Measurements from ENCODE around the gene PLA2G4E. TPM values are rescaled to one million over a fixed set of nuclear protein-coding genes. Genes with fewer than 3 reads are reported as not detected.
A peak's percentile ranks its signal among the peaks of the same experiment; 100 is the strongest.

Gene PLA2G4E
- total and polyA plus RNA-seq, 11 donors = 0.01 to 1.1 (median 0.05) TPM; not detected in 6

DNA sequence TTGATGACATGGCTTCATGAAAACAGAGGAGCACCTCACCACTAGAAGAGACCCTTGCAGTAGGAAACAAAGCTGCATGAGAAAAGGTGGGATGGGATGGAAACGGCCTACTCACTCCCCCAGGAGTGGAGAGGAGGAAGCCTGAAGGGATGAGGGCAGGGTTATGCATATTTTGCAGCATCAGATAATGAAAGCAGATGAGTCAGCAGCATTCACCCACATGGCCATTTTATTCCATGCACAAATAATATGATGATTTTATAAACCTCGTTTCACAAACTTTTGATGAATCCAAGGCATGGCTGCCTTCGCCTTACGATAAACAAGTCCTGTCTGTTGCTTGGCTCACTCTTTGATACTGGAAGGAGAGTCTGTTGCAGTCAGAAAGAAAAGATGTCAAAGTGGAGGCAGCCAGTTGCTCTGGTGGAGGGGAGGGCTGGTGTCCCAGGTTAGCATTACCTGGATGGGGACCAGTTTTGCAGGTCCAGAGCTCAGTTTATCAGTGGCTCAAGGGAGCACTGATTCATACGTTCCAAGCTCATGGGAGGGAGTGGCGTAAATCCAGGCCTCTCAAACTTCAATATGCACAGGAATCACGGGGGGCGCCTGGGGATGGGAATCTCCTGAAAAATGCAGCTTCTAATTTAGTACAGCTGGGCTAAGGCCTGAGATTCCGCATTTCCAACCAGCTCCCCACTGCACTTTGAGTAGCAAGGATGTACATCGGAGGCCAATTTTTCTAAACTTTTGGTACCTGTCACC, 39.3 kb downstream of the PLA2G4E start:
- Histone ChIP-seq H3K9me3 (no peaks in the 10 kb centered on the region), H3K4me1 (peaks cover 0 to 30% (median 9%) of the 10 kb centered on the region in 12 donors), H3K27ac (peak overlapping the region in 1 of 12 donors; percentile 20), H3K4me3 (no peak overlapping the region), H3K27me3 (no peaks in the 10 kb centered on the region), H3K36me3 (no peaks in the 10 kb centered on the region)
- 85 to 92% (median 90%) methylated on average over 10 of the region's 10 CpGs for WGBS, 4 donors
- ATAC-seq = no peak
- intact Hi-C loops (cut with DNase I) = loop anchor here in 2 of 10 donors (5.0 to 10.0 kb wide), 2 partner anchors 151 to 153 kb away; no protein-coding TSS in a partner anchor
- no peak for DNase-seq
- no peak for TF ChIP-seq POLR2A (IDR thresholded peaks at IDR 0.05)
- TF ChIP-seq, protein P1, sequence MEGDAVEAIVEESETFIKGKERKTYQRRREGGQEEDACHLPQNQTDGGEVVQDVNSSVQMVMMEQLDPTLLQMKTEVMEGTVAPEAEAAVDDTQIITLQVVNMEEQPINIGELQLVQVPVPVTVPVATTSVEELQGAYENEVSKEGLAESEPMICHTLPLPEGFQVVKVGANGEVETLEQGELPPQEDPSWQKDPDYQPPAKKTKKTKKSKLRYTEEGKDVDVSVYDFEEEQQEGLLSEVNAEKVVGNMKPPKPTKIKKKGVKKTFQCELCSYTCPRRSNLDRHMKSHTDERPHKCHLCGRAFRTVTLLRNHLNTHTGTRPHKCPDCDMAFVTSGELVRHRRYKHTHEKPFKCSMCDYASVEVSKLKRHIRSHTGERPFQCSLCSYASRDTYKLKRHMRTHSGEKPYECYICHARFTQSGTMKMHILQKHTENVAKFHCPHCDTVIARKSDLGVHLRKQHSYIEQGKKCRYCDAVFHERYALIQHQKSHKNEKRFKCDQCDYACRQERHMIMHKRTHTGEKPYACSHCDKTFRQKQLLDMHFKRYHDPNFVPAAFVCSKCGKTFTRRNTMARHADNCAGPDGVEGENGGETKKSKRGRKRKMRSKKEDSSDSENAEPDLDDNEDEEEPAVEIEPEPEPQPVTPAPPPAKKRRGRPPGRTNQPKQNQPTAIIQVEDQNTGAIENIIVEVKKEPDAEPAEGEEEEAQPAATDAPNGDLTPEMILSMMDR (IDR thresholded peaks at IDR 0.05) = no peak

DNA sequence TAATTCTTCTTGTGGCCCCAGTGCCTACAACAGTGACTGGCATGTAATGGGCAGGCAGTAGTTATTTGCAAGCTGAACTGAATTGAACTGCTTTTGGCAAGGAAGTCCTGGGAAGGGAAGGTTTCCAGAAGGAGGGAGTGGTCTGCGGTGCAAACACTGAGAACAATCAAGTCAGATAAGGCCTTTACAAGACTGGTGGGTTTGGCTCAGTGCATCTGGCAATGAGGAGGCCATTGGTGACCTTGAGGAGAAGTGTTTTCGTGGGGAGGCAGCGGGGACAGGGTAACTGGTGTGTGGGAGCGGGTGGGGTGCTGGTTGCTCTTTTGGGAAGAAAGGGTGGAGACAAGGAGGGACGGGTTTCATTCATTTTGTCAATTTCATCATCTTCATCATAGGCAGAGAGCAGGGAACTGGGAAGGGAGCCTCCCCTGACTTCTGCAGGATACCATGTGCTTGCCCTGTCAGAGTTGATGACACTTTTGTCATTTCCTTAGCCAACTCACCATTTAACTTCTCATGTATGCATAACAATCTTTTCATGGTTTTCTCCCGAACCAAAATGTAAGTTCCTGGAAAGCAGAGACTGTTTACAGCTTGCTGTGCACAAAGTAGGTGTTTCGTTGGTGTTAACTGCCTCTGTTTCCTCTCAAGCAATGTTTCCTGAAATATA, 40.1 kb downstream of the PLA2G4E start:
- intact Hi-C loops (cut with DNase I) = loop anchor here in 2 of 10 donors (5.0 to 10.0 kb wide), 2 partner anchors 152 to 154 kb away; no protein-coding TSS in a partner anchor
- ATAC-seq = peak; percentile 17 to 70 (median 46)
- 49 to 72% (median 66%) methylated on average over 7 of the region's 7 CpGs for WGBS, 4 donors
- no peak overlapping the region for H3K4me3 ChIP-seq
- TF ChIP-seq, protein P1 (IDR thresholded peaks at IDR 0.05) = no peak
- TF ChIP-seq POLR2A (IDR thresholded peaks at IDR 0.05) = no peak
- H3K27ac ChIP-seq = peak overlapping the region in 2 of 12 donors; percentile 35 to 57
- no peaks in the 10 kb centered on the region for H3K36me3 ChIP-seq
- H3K4me1 ChIP-seq = peaks cover 0 to 30% (median 9%) of the 10 kb centered on the region in 12 donors
- DNase-seq = peak in 2 of 5 donors; percentile 36 to 38
- H3K9me3 ChIP-seq = no peaks in the 10 kb centered on the region
- no peaks in the 10 kb centered on the region for H3K27me3 ChIP-seq

DNA sequence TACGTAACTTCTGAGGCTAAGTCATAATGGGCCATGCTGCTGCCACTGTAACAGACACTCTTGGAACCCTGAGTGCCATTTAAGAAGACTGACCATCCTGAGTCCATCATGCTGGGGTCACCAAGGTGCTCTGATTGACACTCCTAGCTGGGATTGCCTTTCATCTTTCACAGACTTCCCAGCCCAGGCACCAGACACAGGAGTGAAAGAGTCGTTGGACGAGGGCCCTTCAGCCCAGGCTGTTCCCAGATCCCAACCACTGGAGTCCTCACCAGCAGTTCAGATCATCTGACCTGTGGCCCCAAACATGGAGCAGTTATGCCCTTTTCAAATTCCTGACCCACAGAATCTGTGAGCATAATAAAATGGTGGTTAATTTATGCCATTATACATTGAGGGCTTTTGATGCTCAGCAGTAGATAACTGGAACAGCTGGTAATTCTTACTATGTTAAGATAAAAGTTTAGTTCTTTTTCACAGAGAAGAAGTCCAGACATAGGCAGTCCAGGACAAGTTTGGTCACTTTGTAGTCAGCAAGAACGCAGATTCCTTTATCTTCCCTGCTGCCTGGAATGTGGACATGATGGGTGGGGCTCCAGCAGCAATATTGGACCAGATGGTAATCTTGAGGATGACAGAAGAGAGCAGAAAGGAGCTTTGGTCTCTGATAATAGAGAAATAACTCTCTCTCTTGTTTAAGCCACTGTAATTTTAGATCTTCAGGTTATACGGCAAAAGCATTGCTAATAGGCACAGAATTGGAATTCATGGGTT, 41.2 kb downstream of the PLA2G4E start:
- Histone ChIP-seq H3K4me3 (no peak overlapping the region), H3K36me3 (no peaks in the 10 kb centered on the region), H3K27ac (peak overlapping the region in 5 of 12 donors; percentile 35 to 58 (median 43)), H3K27me3 (no peaks in the 10 kb centered on the region), H3K4me1 (peaks cover 0 to 30% (median 9%) of the 10 kb centered on the region in 12 donors), H3K9me3 (no peaks in the 10 kb centered on the region)
- ATAC-seq = no peak
- no peak for DNase-seq
- TF ChIP-seq POLR2A (IDR thresholded peaks at IDR 0.05) = no peak
- TF ChIP-seq, protein P1 (IDR thresholded peaks at IDR 0.05) = no peak
- WGBS, 4 donors = 80 to 90% (median 86%) methylated on average over 5 of the region's 5 CpGs
- intact Hi-C loops (cut with DNase I) = loop anchor here in 2 of 10 donors (5.0 to 10.0 kb wide), 3 partner anchors 153 to 155 kb away; partner anchors contain the start of gene JMJD7 (in 1 of the 2)

Measured in heart left ventricle (tissue), 16 donors.